ENCODE results near the gene CSNK2A3.
A peak's percentile ranks its signal among the peaks of the same experiment; 100 is the strongest.
"Not testable (repeated sequence)": the region's sequence is repeated elsewhere in the genome, so short reads cannot be mapped to it uniquely, and the experiment has no call there.

The CSNK2A3 gene

GRCh38 chr11:11352878-11353277 is at the start of gene CSNK2A3:
Gene CSNK2A3, minus strand, starts transcription at chr11:11353250. Its CDS starts 131 bp downstream, at chr11:11353119.
- not testable (repeated sequence) for DNase-seq (ENCODE audit: low read depth)

GRCh38 chr11:11401960-11402535 is 49.0 kb upstream of the CSNK2A3 start:
- DNase-seq (ENCODE audit: low read depth), result no peak

- no peak for DNase-seq (ENCODE audit: low read depth)
Observed at GRCh38 chr11:11400635-11401232, 47.7 kb upstream of the CSNK2A3 start.

- DNase-seq (ENCODE audit: low read depth), result no peak
Observed at GRCh38 chr11:11400121-11400520, 47.1 kb upstream of the CSNK2A3 start.

GRCh38 chr11:11397781-11398180 is 44.7 kb upstream of the CSNK2A3 start:
- DNase-seq (ENCODE audit: low read depth), result no peak

- DNase-seq (ENCODE audit: low read depth), result no peak
Observed at GRCh38 chr11:11397036-11397415, 44.0 kb upstream of the CSNK2A3 start.

GRCh38 chr11:11396301-11397035 is 43.4 kb upstream of the CSNK2A3 start:
- peak; percentile 84 for DNase-seq (ENCODE audit: low read depth)

- no peak for DNase-seq (ENCODE audit: low read depth)
Observed at GRCh38 chr11:11395126-11395525, 42.1 kb upstream of the CSNK2A3 start.

GRCh38 chr11:11394241-11394640 is 41.2 kb upstream of the CSNK2A3 start:
- DNase-seq (ENCODE audit: low read depth), result no peak

GRCh38 chr11:11391796-11392463 is 38.9 kb upstream of the CSNK2A3 start:
- DNase-seq (ENCODE audit: low read depth), result peak; percentile 86

GRCh38 chr11:11391169-11391568 is 38.1 kb upstream of the CSNK2A3 start:
- no peak for DNase-seq (ENCODE audit: low read depth)

GRCh38 chr11:11390068-11390771 is 37.2 kb upstream of the CSNK2A3 start:
- DNase-seq (ENCODE audit: low read depth), result no peak

- no peak for DNase-seq (ENCODE audit: low read depth)
Observed at GRCh38 chr11:11389238-11389637, 36.2 kb upstream of the CSNK2A3 start.

GRCh38 chr11:11387622-11388305 is 34.7 kb upstream of the CSNK2A3 start:
- no peak for DNase-seq (ENCODE audit: low read depth)

GRCh38 chr11:11387207-11387606 is 34.2 kb upstream of the CSNK2A3 start:
- no peak for DNase-seq (ENCODE audit: low read depth)

GRCh38 chr11:11384829-11385228 is 31.8 kb upstream of the CSNK2A3 start:
- DNase-seq (ENCODE audit: low read depth), result no peak

- no peak for DNase-seq (ENCODE audit: low read depth)
Observed at GRCh38 chr11:11383995-11384394, 30.9 kb upstream of the CSNK2A3 start.

- no peak for DNase-seq (ENCODE audit: low read depth)
Observed at GRCh38 chr11:11382858-11383532, 29.9 kb upstream of the CSNK2A3 start.

GRCh38 chr11:11381471-11382105 is 28.5 kb upstream of the CSNK2A3 start:
- no peak for DNase-seq (ENCODE audit: low read depth)

GRCh38 chr11:11380883-11381282 is 27.8 kb upstream of the CSNK2A3 start:
- DNase-seq (ENCODE audit: low read depth), result no peak

GRCh38 chr11:11380340-11380739 is 27.3 kb upstream of the CSNK2A3 start:
- no peak for DNase-seq (ENCODE audit: low read depth)

All from HS-5 (cell line).